HG03432 (cell line): ENCODE results near the gene RALGPS2.

ENCODE experiments used
- ATAC-seq: cut with Tn5 transposase; IDR thresholded peaks from one replicate; pipeline ENCODE4 v1.9.1; 2021; ENCODE audit warnings: mild to moderate bottlenecking, moderate library complexity; ENCODE audit not compliant: unreplicated experiment

RALGPS2 gene

DNA sequence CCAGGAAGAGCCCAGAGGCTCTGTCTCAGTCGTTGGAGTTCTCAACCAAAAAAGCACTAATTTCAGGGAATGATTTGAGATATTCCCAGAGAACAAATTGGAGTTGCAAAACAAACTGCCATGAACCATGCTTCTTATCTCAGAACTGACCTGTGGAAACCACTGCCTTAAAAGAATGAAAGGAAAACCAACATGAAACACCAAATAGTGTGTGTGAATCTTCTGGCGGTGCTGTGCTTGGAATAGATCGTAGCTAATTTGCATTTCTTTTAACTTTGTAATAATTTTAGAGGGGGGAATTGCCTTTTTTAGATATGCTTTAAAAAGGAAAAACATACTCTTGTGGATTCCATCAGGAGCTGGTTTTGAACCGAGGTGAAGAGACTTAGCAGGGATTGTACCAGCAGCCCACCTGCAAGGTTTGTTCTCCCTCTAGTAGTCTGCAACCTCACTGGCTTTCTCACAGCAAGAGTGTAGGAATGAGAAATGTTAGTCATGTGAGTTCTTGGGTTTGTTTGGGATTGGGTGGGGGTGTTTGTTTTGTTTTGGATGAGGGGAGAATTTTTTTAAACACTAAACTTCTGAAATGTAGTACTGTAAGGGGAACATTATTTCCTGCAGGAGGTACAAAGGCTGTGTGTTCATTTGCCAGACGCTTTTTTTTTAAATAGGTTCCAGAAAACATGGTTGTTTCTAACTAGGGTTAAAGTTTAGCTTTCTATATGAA lies 191.6 kb downstream of the RALGPS2 start:
- peak; percentile 60 for ATAC-seq

GRCh38 chr1:178918308-178918707 lies 193.3 kb downstream of the RALGPS2 start:
- ATAC-seq: no peak

GRCh38 chr1:178918955-178919354 lies 193.9 kb downstream of the RALGPS2 start:
- ATAC-seq: no peak

DNA sequence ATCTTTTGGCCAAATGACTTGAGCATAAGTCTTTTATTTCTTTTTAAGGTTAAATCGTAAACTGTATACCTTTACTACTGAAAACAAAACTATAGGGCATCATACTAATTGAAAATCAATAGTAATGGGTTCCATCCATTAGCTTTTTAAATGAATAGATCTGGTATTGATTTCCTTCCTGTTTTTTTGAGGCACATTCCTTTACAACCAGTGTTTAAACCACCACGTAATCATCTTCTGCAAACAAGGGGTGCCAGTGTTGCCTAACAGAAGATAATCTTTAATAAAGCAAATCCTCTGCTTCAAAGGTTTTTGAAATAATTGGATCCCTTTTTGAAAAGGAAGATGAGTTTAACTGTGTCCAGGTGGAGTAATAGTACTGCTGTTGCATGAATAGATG lies 194.5 kb downstream of the RALGPS2 start:
- no peak for ATAC-seq

DNA sequence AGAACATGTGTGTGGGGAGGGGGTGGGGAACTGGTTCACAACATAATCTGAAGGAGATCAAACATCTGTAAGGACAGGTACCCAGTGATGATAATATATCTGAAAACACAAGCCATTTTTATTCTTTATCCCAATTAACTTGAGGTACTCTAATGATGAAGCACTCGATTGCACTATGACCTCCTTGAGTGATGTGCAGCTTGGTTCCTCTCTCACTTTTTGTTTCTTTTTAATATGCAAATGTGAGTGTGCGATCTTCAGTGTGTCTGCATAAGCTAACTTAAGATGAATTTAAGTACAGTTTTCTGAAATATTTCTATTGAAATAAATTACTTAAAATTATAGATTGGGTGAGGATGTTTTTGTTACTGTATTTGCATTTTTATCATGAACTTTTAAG lies 196.5 kb downstream of the RALGPS2 start:
- peak; percentile 60 for ATAC-seq

DNA sequence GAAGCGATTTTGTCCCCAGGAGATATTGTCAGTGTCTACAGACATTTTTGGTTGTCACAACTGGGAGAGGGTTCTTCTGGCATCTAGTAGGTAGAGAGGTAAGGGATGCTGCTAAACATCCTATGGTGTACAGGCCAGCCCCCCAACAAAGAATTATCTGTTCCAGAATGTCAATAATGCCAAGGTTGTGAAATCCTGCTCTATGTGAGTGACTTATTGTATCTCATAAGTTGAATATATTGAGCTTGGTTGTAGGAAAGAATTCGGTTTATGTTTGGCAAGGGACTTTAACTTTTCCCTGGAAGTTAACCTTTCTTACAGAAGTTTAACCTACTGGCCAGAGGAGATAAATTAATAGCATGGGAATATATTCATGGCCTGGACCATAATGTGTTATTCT lies 198.5 kb downstream of the RALGPS2 start:
- ATAC-seq: no peak

DNA sequence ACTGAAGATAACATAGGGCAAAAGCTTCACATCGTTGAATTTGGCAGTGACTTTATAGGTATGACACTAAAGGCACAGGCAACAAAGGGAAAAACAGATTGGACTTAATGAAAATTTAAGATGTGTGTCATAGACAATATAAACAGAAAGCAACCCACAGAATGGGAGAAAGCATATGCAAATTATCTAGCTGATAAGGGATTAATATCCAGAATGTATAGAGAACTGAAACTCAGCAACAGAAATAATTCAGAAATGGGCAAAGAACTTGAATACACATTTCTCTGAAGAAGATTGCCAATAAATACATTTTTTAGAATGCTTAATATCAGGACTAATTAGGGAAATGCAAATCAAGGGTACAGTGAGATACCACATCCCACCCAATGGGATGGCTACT lies 201.0 kb downstream of the RALGPS2 start:
- no peak for ATAC-seq

GRCh38 chr1:178927003-178927402 lies 202.0 kb downstream of the RALGPS2 start:
- ATAC-seq: no peak

GRCh38 chr1:178928041-178928440 lies 203.0 kb downstream of the RALGPS2 start:
- no peak for ATAC-seq

- ATAC-seq: peak; percentile 72
These were observed 203.9 kb downstream of the RALGPS2 start for GRCh38 chr1:178928976-178929375.

DNA sequence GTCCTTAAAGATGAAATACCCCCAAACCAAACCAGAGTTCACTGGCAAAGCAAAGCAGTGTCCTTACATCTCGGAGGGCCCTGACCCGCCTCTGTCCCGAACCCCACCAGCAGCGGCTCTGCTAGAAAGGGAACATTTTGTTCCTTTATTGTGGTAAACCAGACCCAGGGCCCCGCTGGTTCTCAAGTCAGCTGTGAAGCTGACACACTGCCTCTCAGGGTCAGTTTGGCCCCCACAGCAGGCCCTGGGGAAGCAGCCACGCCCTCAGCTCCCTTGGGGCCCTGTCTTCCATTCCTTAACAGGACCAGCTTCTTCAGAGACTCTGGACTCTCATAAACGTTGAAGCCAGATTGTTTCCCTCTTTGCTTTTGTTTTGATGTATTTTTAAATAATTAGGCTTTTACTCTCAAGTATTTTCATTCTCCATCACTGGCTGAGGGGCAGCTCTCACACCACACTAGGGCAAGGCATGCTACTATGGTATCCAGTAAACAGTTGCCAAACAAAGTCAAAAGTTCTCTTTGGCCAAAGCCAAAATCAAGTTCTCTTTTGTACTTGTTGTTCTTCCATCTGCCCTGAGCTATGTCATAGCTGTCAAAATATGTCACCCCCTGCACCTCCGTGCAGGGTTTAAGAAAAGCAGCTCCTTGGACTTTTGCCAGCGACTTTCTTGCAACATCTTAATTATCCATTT lies 207.0 kb downstream of the RALGPS2 start:
- no peak for ATAC-seq

DNA sequence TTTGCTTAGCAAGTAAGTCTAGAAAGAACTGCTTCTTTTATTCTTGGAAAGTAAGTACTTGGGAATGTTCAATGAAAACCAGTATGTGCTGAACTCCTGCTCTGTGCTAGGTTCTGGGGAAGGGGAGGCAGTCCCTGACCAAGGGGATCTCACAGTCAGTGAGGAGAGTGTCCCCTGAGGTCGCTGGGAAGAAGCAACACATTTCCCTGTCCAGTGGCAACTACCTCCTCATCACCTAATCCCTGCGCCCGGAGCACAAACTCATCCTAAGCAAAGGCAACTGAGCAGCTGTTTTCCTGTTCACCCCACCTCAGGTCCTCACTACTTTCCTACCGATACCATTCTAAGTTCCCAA lies 207.5 kb downstream of the RALGPS2 start:
- ATAC-seq: no peak

- ATAC-seq: no peak
These were observed 208.1 kb downstream of the RALGPS2 start for GRCh38 chr1:178933105-178933561.

DNA sequence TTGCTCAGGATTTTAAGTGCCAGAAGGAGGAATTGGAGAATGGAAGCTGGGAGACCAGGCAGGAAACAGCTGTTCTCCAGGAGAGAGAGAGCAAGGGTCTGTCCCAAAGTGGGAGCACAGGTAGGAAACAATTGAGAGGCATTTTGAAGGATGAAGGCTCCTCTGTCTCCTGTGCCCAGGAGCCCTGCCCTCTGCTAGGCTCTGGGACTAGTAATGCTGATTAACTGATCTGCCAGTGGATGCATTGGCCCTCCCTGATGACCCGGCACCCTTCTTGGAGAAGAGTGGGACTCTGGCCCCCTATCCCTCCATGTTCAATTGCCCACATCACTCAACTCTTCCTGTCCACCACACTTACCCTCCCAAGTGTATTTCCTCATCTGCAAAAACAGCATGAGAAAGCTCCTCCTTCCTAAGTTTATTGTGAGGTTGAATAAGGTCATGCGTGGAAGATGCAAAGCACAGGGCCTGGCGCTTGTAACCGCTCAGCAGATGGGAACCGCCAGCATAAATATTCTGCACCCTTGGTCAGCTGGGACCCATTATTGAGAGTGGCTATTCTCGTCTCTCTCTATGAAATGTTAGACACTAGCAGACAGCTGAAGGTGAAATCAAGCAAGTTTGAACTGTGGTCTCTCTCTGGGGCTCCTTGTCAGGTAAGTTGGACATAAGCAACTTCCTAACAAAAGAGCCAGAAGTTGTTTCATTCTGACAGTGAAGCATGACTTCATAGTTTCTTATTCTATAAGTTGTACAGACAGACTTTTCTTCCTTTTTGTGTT lies 208.9 kb downstream of the RALGPS2 start:
- ATAC-seq: no peak

DNA sequence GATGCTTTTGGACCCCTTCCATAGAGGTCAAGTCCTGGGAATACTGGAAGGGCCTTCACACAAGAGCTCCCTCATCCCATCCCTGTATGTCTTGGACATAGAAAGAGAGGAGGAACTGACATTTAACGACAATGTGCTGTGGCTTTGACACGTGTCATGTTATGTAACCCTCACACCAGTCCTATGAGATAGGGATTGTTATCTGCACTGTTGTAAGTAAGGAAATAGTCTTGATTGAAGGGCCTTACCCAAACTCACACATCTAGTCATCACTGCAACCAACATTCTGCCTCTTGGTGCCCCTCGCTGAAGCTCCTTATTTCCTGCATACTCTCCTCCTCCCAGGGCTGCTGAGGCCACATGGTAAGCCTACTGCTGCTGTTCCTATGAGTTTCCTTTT lies 209.5 kb downstream of the RALGPS2 start:
- no peak for ATAC-seq

- ATAC-seq: no peak
These were observed 210.6 kb downstream of the RALGPS2 start for GRCh38 chr1:178935610-178936009.

DNA sequence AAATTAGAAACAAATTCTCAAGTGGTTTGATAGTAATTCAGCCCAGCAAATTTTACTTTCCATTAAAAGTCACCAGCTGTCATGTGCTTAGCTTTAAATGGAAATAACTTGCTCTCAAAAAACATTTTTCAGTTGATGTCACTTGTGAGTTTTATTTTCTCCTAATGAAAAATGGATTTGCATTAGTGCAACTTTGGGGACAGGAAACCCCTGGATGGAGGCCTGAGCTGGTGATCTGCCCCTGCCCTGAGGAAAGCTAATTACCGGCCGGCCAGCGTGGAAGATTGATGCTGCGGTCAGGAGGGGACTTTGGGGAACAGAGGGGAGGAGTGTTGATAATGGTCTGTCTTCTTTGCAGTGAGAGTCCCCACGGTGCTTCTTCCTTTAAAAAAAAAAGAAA lies 212.7 kb downstream of the RALGPS2 start:
- no peak for ATAC-seq

GRCh38 chr1:178938101-178938958 lies 213.3 kb downstream of the RALGPS2 start:
- ATAC-seq: no peak

DNA sequence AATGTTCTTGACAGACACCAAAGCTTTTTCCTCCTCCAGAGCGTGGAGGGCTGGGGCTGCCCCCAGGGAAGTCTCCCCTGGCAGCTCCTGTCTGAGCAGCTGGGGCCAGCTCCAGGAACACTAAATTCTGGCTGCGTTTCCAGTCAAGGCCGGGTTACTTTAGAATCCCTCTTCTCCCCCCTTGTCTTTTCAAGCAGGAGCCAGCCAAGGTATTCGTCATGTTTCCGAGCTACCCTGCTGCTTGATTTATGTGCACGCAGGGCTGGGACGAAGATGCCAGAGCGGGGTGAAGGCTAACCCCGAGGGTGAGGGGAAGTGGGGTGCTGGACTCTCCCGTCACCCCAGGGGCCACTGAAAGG lies 213.9 kb downstream of the RALGPS2 start:
- no peak for ATAC-seq

DNA sequence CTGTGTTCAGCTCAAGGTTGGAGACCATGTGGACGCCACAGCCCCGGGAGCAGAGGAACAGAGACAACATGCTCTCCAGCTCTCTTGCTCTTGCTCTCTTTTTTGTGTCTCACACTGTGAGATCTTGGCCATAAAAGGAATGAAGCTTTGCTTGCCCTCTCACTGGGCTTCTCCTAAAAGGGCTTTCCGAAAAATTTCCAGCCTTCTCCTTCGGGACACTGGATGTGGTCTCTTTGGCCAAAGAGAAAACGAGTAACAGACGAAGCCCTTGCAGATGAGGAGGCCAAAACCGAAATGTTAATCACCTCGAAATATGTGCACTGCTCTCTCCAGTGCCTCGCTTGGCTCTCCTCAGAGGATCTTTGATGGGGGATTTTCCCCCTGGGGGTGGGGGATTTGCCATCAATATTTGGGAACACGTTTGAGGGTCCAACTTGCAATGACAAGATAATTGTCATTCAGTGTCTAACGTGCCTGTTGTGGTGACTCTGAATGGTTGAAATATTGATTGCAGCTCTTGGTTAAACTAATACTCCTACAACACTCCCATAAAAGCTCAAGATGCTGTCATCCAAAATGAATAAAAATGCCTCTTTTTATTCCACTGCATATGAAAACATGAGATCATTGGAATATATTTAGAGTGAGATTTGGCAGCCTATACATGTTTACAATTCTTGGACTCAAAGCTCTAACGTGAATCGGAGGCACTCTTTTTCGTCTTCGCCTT lies 214.5 kb downstream of the RALGPS2 start:
- ATAC-seq: no peak
